A549 (cell line): ENCODE data around the gene PRICKLE1. TPM values are rescaled to one million over a fixed set of nuclear protein-coding genes. Genes with fewer than 3 reads are reported as not detected.

Source experiments
- ATAC-seq, 2 experiments: fragments of 200-7000 bp in 1 of 2; fragments of >200 bp in 1 of 2; cut with Nextera tagmentation in 1 of 2; cut with Tn5 transposase in 1 of 2; 3 replicates each; pipeline versions ENCODE4 v1.8.0 to v1.9.1; 2018 to 2020; ENCODE audit warnings: mild to moderate bottlenecking in 1 of 2, moderate library complexity in 1 of 2
- CTCF ChIA-PET: fragments of 300-600 bp; sonication (Branson Sonifier 250); formaldehyde crosslinking; extraction: SDS; loops from one replicate; lab custom pipeline; 2021; ENCODE audit warnings: antibody characterized with exemption, inconsistent platforms; lab: Yijun Ruan, JAX
- POLR2A ChIA-PET: fragments of 350-600 bp; formaldehyde crosslinking; extraction: SDS; loops from one replicate; lab custom pipeline; 2021; ENCODE audit warnings: antibody characterized with exemption, inconsistent platforms; lab: Yijun Ruan, JAX
- DNase-seq, 2 experiments: peaks; one replicate each; pipeline versions ENCODE4 v3.0.0 to v3.0.0-alpha.2; 2011 to 2016; ENCODE audit warnings: low read depth in 1 of 2, low spot score in 1 of 2
- FAIRE-seq: peaks from 2 replicates; lab custom pipeline; 2011; peaks lifted over from hg19 to GRCh38; lab: Jason Lieb, UNC
- H3K27ac ChIP-seq, 2 experiments: fragments of >200 bp; sonication (Bioruptor Twin); formaldehyde crosslinking; 3 replicates each; pipeline ENCODE4 v1.5.1; 2016 to 2017
- H3K4me1 ChIP-seq: fragments of >200 bp; sonication (Bioruptor Twin); formaldehyde crosslinking; 3 replicates; pipeline ENCODE4 v1.6.1; 2016
- H3K4me2 ChIP-seq: fragments of >200 bp; sonication (Bioruptor Twin); formaldehyde crosslinking; 3 replicates; pipeline ENCODE4 v1.6.1; 2016
- H3K4me3 ChIP-seq: fragments of >200 bp; sonication (Bioruptor Twin); formaldehyde crosslinking; 3 replicates; pipeline ENCODE4 v1.5.1; 2016
- H3K9me3 ChIP-seq: fragments of >200 bp; sonication (Bioruptor Twin); formaldehyde crosslinking; 3 replicates; pipeline ENCODE4 v1.6.1; 2016
- CBX2 ChIP-seq: fragments of 200-600 bp; sonication (generic); IDR thresholded peaks from 2 replicates; pipeline ENCODE4 v1.6.1; 2016; ENCODE audit warnings: low read depth, mild to moderate bottlenecking, borderline replicate concordance
- CEBPB ChIP-seq, 2 experiments: fragments of >200 bp in 1 of 2; sonication (Bioruptor Twin) in 1 of 2; formaldehyde crosslinking in 1 of 2; IDR thresholded peaks; 2 replicates each; pipeline ENCODE4 v1.6.1; 2012 to 2016
- CHD2 ChIP-seq: fragments of 150-350 bp; IDR thresholded peaks from 2 replicates; pipeline ENCODE4 v1.6.1; 2014; ENCODE audit warnings: low read length; ENCODE audit not compliant: partially characterized antibody
- EHF ChIP-seq: fragments of 250-450 bp; sonication (Bioruptor Pico); IDR thresholded peaks from 2 replicates; pipeline ENCODE4 v1.5.0; 2020; ENCODE audit warnings: mild to moderate bottlenecking
- EHMT2 ChIP-seq: fragments of 200-600 bp; sonication (generic); IDR thresholded peaks from 2 replicates; pipeline ENCODE4 v1.6.1; 2016; ENCODE audit warnings: antibody characterized with exemption, low read depth, mild to moderate bottlenecking, moderate library complexity
- FOSL2 ChIP-seq, 2 experiments: fragments of 450-650 bp in 1 of 2; fragments of >200 bp in 1 of 2; sonication (Bioruptor Twin) in 1 of 2; formaldehyde crosslinking; IDR thresholded peaks; 2 replicates each; pipeline versions ENCODE4 v1.5.0 to v1.6.1; 2016 to 2020; ENCODE audit warnings: mild to moderate bottlenecking in 1 of 2, moderate library complexity in 1 of 2
- FOXS1 ChIP-seq: fragments of 250-450 bp; sonication (Bioruptor Pico); IDR thresholded peaks from 2 replicates; pipeline ENCODE4 v1.5.0; 2020; ENCODE audit warnings: mild to moderate bottlenecking, moderate library complexity
- GATA3 ChIP-seq: IDR thresholded peaks from 2 replicates; pipeline ENCODE4 v1.6.1; 2012; ENCODE audit warnings: borderline replicate concordance
- HEYL ChIP-seq: fragments of 250-450 bp; sonication (Bioruptor Pico); IDR thresholded peaks from 2 replicates; pipeline ENCODE4 v1.8.0; 2021; ENCODE audit warnings: mild to moderate bottlenecking, moderate library complexity
- HOXB13 ChIP-seq: fragments of 250-450 bp; sonication (Bioruptor Pico); IDR thresholded peaks from 2 replicates; pipeline ENCODE4 v1.5.0; 2020; ENCODE audit warnings: low read depth, mild to moderate bottlenecking, moderate library complexity
- HOXB5 ChIP-seq: fragments of 250-450 bp; sonication (Bioruptor Pico); IDR thresholded peaks from 2 replicates; pipeline ENCODE4 v1.5.0; 2020; ENCODE audit warnings: mild to moderate bottlenecking, moderate library complexity
- MAZ ChIP-seq: fragments of 150-350 bp; IDR thresholded peaks from 2 replicates; pipeline ENCODE4 v1.6.1; 2014; ENCODE audit warnings: antibody characterized with exemption, low read depth, low read length, borderline replicate concordance
- MYC ChIP-seq: IDR thresholded peaks from 2 replicates; pipeline ENCODE4 v1.6.1; 2012; ENCODE audit warnings: mild to moderate bottlenecking, inconsistent platforms, low read length, improper control_type of control experiment, borderline replicate concordance
- NFE2L2 ChIP-seq: fragments of 150-350 bp; conservative IDR thresholded peaks from 2 replicates; pipeline ENCODE4 v1.6.1; 2014; ENCODE audit warnings: low read length
- NPAS2 ChIP-seq: fragments of 250-450 bp; sonication (Bioruptor Pico); IDR thresholded peaks from 2 replicates; pipeline ENCODE4 v1.8.0; 2022; ENCODE audit warnings: mild to moderate bottlenecking, moderate library complexity, borderline replicate concordance
- PHF8 ChIP-seq: fragments of 200-600 bp; sonication (generic); IDR thresholded peaks from 2 replicates; pipeline ENCODE4 v1.6.1; 2016; ENCODE audit warnings: low read depth, mild to moderate bottlenecking, antibody characterized with exemption, moderate library complexity, borderline replicate concordance
- POLR2AphosphoS2 ChIP-seq: conservative IDR thresholded peaks from 2 replicates; pipeline ENCODE4 v1.6.1; 2012; ENCODE audit warnings: low read length, improper control_type of control experiment, inconsistent platforms
- SREBF2 ChIP-seq: fragments of 450-650 bp; IDR thresholded peaks from 2 replicates; pipeline ENCODE4 v1.6.1; 2014; ENCODE audit warnings: mild to moderate bottlenecking, moderate library complexity
- ZC3H11A ChIP-seq: fragments of 450-650 bp; IDR thresholded peaks from 2 replicates; pipeline ENCODE4 v1.6.1; 2014; ENCODE audit warnings: antibody characterized with exemption, mild to moderate bottlenecking
- ZFP36 ChIP-seq: fragments of 450-650 bp; IDR thresholded peaks from 2 replicates; pipeline ENCODE4 v1.6.1; 2014; ENCODE audit warnings: borderline replicate concordance; ENCODE audit not compliant: partially characterized antibody
- ZNF302 ChIP-seq: fragments of 250-450 bp; sonication (Bioruptor Pico); IDR thresholded peaks from 2 replicates; pipeline ENCODE4 v1.9.0; 2021; ENCODE audit warnings: inconsistent platforms, mild to moderate bottlenecking, moderate library complexity
- WGBS: methylation state at CpG from one replicate; pipeline ENCODE4 v1.1.6; 2017; ENCODE audit errors: missing lambda C conversion rate; 5-methylcytosine and 5-hydroxymethylcytosine counted together
- polyA plus RNA-seq, 4 experiments: library from polyadenylated mRNA; depleted of rRNA in 3 of 4; stranded (reverse); fragments of >200 nt; fragmentation: RNase III in 1 of 4; extraction: RNeasy Plus Mini Kit Qiagen cat#74134 plus additional on column Dnase treatment in 1 of 4; gene quantifications; 2 replicates in 3 of 4; 3 replicates in 1 of 4; pipeline ENCODE4 v1.2.3, GENCODE V29; 2011 to 2017
- TF ChIP-seq, protein P1 (sequence below): fragments of >200 bp; sonication (Bioruptor Twin); formaldehyde crosslinking; IDR thresholded peaks from 2 replicates; pipeline ENCODE4 v1.6.1; 2016
- TF ChIP-seq, protein P2 (sequence below): fragments of 150-350 bp; IDR thresholded peaks from 2 replicates; pipeline ENCODE4 v1.6.1; 2014; ENCODE audit warnings: low read depth, mild to moderate bottlenecking, low read length
- TF ChIP-seq, protein P3 (sequence below): fragments of 250-450 bp; sonication (Bioruptor Pico); IDR thresholded peaks from 2 replicates; pipeline ENCODE4 v1.5.0; 2020; ENCODE audit warnings: low read depth, mild to moderate bottlenecking, moderate library complexity
- TF ChIP-seq, protein P4 (sequence below): fragments of >200 bp; sonication (Bioruptor Twin); formaldehyde crosslinking; IDR thresholded peaks from 3 replicates; pipeline ENCODE4 v1.6.1; 2016

The PRICKLE1 gene
- polyA plus RNA-seq, 2 of the 4 experiments (the other 2 are of a cell fraction) = 1.5 to 1.8 TPM

DNA sequence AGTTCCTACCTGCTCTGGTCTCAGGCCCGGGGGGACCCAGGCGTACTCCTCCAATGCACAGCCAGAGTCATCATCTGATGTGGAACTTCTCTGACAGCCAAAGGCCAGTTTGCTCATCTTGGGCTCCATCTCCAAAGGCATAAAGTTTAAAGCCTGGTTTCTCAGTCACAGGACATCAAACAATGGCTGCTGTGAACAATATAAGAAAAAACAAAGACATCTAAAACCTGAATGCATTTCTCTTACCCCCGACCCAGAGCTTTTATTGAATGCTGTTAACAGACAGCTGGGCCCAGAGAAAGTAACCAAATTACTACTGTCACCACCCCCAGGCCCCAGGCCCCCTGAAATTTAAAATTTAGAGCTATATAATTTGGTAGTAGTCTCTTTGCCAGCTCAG is 117.2 kb downstream of the PRICKLE1 start:
- peaks cover 10% of the 10 kb centered on the region; the same call in 2 of the 3 replicates for H3K4me1 ChIP-seq
- H3K9me3 ChIP-seq = no peaks in the 10 kb centered on the region
- no peak overlapping the region for H3K27ac ChIP-seq
- ChIA-PET CTCF (interaction anchor here (8.3 kb wide), 1 partner anchor 9 kb away, joined by 64 read pairs; no protein-coding TSS in a partner anchor), POLR2A (no interaction called here)
- FAIRE-seq = no peak
- TF ChIP-seq HOXB13 (no peak), FOSL2 (IDR thresholded peaks at IDR 0.05) (no peak), FOSL2 (CRISPR knock-in tag; IDR thresholded peaks at IDR 0.05) (no peak), MAZ (no peak), CBX2 (no peak), GATA3 (no peak), ZFP36 (no peak), POLR2AphosphoS2 (no peak), ZNF302 (no peak), HOXB5 (CRISPR knock-in tag) (no peak), MYC (no peak), CEBPB (IDR thresholded peaks at IDR 0.05) (no peak)
- TF ChIP-seq, protein P1, sequence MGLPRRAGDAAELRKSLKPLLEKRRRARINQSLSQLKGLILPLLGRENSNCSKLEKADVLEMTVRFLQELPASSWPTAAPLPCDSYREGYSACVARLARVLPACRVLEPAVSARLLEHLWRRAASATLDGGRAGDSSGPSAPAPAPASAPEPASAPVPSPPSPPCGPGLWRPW = no peak
- TF ChIP-seq, all 56 proteins: peak for 0
- 65% methylated on average over 3 of the region's 3 CpGs for WGBS
- ATAC-seq = no peak
- H3K4me3 ChIP-seq = no peak overlapping the region
- no peak overlapping the region for H3K4me2 ChIP-seq
- DNase-seq = no peak

DNA sequence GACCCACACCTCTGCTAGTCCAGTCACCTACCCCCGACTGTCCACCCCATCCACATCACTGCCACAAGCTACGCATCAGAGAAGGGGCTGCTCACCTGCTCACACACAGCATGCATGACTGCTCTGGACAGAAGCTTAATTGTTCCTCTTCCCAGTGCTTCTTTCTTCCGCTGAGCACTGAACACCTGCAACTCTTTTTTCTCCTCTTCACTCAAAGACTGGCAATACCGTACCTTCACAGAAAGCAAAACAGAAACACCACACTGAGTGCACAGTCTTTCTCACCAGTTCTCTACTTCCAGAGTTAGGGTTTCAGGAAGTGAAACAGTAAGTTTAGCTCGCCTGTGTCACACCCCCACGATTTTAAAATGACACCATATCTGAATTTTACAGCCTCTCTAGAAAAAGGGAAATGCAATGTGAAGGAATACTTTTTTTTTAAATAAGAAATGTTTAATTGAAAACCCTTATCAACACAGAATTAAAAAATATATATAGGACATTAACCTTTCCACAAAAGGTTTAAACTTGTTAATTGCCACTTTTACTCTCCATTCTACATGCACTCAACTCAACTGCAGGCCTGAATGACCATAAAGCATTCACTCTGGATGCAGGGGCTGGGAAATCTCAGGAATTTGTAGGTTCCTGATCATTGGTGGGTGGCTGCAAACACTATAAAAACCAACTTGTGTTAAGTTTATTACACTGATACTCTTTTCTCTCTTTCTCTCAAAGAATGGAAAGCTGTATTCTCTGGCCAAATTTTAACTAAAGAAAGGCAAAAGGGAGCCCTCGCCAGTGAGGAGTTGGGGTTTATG is 120.0 kb downstream of the PRICKLE1 start:
- 0 out of 6 replicates have a peak, but pooled peaks of 1 of the 2 experiments have one; percentile 29 for ATAC-seq
- CTCF ChIA-PET = interaction anchor here (1.1 to 8.3 kb wide), 2 partner anchors 12 to 100 kb away, joined by 3 to 64 read pairs; no protein-coding TSS in a partner anchor
- TF ChIP-seq SREBF2 (no peak), MYC (no peak), EHMT2 (no peak)
- TF ChIP-seq, all 56 proteins: peak for 0

DNA sequence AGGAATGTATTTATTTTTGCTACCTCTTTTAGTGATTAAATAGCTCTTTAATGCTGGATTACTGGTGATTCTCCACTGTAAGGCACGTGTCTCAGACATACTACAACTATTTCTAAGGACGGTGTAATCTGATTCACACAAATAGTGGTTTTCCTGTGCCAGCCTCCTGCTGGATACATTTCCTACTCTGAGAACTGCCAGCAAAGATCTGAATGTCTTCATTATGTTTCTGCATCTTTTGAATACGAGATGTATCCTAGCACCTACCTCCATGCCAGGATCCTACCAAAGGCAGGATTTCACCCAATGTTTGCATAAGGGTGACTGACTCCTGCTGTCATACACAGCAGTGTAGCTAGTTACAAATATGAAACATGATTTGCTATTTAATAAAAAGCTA is 120.6 kb downstream of the PRICKLE1 start:
- POLR2A ChIA-PET = no interaction called here
- Histone ChIP-seq H3K4me1 (peaks cover 5% of the 10 kb centered on the region; the same call in 1 of the 3 replicates), H3K27ac (no peak overlapping the region), H3K9me3 (no peaks in the 10 kb centered on the region), H3K4me2 (no peak overlapping the region), H3K4me3 (no peak overlapping the region)
- CTCF ChIA-PET = interaction anchor here (8.3 kb wide), 1 partner anchor 13 kb away, joined by 64 read pairs; no protein-coding TSS in a partner anchor
- FAIRE-seq (no peak), DNase-seq (no peak), ATAC-seq (no peak)
- WGBS = 64% methylated on average over 3 of the region's 3 CpGs
- TF ChIP-seq, protein P2, sequence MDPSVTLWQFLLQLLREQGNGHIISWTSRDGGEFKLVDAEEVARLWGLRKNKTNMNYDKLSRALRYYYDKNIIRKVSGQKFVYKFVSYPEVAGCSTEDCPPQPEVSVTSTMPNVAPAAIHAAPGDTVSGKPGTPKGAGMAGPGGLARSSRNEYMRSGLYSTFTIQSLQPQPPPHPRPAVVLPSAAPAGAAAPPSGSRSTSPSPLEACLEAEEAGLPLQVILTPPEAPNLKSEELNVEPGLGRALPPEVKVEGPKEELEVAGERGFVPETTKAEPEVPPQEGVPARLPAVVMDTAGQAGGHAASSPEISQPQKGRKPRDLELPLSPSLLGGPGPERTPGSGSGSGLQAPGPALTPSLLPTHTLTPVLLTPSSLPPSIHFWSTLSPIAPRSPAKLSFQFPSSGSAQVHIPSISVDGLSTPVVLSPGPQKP = no peak
- TF ChIP-seq PHF8 (no peak), MAZ (no peak), CBX2 (no peak), HOXB13 (no peak), CEBPB (IDR thresholded peaks at IDR 0.05) (no peak), HOXB5 (CRISPR knock-in tag) (no peak), HEYL (CRISPR knock-in tag) (no peak), NFE2L2 (no peak), ZC3H11A (no peak), NPAS2 (CRISPR knock-in tag) (no peak), CHD2 (no peak), FOXS1 (CRISPR knock-in tag) (no peak), EHF (CRISPR knock-in tag) (no peak)
- TF ChIP-seq, protein P3, sequence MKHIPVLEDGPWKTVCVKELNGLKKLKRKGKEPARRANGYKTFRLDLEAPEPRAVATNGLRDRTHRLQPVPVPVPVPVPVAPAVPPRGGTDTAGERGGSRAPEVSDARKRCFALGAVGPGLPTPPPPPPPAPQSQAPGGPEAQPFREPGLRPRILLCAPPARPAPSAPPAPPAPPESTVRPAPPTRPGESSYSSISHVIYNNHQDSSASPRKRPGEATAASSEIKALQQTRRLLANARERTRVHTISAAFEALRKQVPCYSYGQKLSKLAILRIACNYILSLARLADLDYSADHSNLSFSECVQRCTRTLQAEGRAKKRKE (CRISPR knock-in tag) = no peak
- TF ChIP-seq, protein P4, sequence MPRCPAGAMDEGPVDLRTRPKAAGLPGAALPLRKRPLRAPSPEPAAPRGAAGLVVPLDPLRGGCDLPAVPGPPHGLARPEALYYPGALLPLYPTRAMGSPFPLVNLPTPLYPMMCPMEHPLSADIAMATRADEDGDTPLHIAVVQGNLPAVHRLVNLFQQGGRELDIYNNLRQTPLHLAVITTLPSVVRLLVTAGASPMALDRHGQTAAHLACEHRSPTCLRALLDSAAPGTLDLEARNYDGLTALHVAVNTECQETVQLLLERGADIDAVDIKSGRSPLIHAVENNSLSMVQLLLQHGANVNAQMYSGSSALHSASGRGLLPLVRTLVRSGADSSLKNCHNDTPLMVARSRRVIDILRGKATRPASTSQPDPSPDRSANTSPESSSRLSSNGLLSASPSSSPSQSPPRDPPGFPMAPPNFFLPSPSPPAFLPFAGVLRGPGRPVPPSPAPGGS = no peak

More for the DNA sequence above, 120.0 kb downstream of the PRICKLE1 start:
- DNase-seq (no peak), FAIRE-seq (no peak)
- 61% methylated on average over 7 of the region's 7 CpGs for WGBS
- Histone ChIP-seq H3K4me1 (peaks cover 10% of the 10 kb centered on the region; the same call in 2 of the 3 replicates), H3K4me3 (no peak overlapping the region), H3K27ac (no peak overlapping the region), H3K4me2 (no peak overlapping the region), H3K9me3 (no peaks in the 10 kb centered on the region)
- POLR2A ChIA-PET = no interaction called here
